ENCODE results near the gene KDSR.

GRCh38 chr18:63321291-63321690 is 45.7 kb downstream of the KDSR start:
- TF ChIP-seq CTCF (IDR thresholded peaks at IDR 0.05; ENCODE audit: insufficient read depth, low read length) (no peak), SPI1 (IDR thresholded peaks at IDR 0.05; ENCODE audit: borderline replicate concordance, low read depth) (no peak), POLR2AphosphoS5 (IDR thresholded peaks at IDR 0.05; ENCODE audit: low read depth) (no peak), REST (IDR thresholded peaks at IDR 0.05; ENCODE audit: insufficient replicate concordance, low read depth) (no peak), GABPA (IDR thresholded peaks at IDR 0.05; ENCODE audit: low read depth) (no peak)

Data from HL-60 (cell line).